Activated CD4-positive, alpha-beta T cell treated with anti-CD3 and anti-CD28 coated beads for 48 hours (primary cell): ENCODE measurements around the gene METTL13.

Experiments
- DNase-seq: peaks from one replicate; pipeline ENCODE4 v3.0.0-alpha.2; 2020

Gene METTL13, protein sequence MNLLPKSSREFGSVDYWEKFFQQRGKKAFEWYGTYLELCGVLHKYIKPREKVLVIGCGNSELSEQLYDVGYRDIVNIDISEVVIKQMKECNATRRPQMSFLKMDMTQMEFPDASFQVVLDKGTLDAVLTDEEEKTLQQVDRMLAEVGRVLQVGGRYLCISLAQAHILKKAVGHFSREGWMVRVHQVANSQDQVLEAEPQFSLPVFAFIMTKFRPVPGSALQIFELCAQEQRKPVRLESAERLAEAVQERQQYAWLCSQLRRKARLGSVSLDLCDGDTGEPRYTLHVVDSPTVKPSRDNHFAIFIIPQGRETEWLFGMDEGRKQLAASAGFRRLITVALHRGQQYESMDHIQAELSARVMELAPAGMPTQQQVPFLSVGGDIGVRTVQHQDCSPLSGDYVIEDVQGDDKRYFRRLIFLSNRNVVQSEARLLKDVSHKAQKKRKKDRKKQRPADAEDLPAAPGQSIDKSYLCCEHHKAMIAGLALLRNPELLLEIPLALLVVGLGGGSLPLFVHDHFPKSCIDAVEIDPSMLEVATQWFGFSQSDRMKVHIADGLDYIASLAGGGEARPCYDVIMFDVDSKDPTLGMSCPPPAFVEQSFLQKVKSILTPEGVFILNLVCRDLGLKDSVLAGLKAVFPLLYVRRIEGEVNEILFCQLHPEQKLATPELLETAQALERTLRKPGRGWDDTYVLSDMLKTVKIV

DNA sequence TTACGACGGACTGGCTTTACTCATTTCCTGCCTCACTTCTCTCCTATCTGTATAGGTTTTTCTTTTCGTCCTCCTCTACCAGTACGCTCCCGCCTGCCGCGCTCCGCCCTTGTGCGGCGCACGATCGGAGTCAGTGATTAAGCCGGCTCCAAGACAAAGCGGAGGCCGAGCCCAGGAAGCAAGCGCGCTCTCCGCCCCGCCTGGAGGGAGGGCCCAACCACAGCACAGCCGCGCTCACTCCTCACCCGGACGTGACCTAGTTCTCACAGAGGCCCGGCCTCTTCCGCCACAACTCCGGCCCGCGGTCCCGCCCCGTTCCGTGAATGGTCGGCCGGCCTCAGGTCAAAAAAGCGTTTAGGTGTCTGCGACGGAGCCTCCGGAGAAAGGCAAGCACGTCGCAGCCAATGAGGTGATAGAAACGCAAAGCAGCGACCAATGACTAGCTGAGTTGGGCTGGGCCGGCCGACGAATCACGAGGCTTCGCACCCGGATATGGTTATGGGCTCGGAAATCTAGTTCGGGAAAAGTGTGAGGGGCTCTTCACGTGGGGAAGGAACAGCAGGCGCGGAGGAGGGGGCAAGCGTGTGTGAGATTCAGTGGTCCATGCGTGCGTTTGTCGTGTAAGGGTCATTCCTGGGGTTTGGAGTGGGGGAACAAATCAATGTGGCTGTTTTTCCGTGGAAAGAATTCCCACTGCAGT is at the start of gene METTL13:
TSS of gene METTL13 (plus strand) at position 485 of the 700 bp plus-strand sequence. CDS start 308 bp downstream, outside the sequence.
- peak; percentile 99 for DNase-seq

DNA sequence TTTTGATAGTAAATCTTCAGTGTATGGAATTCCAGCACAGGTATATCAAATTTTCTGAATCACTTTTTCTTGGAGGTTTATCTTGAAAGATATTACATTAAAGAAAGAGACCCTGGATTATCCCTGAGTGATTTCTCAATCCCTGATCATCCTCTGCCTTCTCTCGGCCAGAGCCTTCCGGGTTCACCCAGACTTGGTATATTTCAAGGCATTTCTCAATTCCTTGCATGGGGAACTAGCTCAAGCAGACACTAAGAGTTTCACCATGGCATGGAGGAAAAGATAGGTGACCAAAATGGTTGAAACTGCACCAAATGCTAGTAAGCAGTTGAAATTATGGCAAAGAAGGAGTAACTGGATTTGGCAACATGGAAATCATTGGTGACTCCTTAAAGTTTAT is 45.3 kb upstream of the METTL13 start:
- DNase-seq = no peak

DNA sequence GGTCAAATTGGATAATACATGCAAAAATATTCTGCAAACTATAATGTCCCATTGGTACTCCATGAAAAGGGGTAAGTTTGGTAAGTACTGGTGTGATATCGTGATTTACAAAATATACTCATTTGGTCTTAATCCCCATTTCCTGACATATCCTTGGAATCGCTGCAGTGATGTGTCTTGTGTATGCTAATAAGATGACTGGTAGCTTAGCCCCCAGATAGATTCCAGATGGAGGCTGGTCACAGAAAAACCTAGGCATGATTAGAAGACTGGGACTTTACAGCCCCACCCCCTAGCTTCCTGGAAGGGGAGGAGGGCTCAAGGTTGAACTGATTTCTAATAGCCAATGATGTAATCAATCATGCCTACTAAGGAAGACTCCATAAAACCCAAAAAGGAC is 42.5 kb upstream of the METTL13 start:
- no peak for DNase-seq

DNA sequence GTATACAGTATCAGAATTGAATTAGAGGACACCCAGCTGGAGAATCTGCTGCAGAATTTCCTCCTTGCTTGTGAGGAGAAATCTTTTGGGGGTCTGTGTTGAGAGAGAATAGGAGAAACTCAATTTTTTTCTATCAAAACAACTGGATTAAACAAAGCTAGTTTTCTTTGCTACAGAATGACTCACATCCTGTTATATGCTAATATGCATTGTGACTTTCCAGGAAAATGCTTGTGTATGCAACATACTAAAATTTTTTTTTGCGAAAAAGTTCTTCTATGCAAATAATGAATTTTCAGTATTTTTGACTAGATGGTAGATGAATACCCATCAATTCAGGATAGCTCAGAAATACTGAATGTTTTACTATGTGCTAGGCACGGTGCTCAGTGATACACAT is 41.8 kb upstream of the METTL13 start:
- no peak for DNase-seq

DNA sequence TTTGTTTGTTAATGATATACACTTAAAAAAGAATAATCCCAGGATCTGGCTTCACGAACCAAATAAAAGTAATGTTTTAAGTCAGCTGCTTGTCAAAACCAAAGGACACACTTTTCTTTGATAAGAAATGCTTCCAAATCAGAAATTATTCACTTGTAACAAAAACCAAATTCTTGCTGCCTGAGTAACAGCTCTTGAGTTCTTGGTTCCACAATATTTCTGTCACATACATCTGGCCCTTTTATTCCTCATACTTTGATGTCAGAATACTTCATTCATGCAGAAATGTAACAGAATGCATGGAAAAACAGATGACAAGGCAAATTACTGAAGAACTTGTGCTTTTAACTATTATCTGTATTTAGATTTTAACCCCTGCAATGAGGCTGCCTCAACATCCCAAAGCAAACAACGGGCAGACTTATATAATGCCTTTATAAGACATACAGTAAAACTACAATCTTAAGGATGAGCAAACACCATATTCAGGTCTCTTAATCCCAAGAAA is 41.0 kb upstream of the METTL13 start:
- DNase-seq = no peak

DNA sequence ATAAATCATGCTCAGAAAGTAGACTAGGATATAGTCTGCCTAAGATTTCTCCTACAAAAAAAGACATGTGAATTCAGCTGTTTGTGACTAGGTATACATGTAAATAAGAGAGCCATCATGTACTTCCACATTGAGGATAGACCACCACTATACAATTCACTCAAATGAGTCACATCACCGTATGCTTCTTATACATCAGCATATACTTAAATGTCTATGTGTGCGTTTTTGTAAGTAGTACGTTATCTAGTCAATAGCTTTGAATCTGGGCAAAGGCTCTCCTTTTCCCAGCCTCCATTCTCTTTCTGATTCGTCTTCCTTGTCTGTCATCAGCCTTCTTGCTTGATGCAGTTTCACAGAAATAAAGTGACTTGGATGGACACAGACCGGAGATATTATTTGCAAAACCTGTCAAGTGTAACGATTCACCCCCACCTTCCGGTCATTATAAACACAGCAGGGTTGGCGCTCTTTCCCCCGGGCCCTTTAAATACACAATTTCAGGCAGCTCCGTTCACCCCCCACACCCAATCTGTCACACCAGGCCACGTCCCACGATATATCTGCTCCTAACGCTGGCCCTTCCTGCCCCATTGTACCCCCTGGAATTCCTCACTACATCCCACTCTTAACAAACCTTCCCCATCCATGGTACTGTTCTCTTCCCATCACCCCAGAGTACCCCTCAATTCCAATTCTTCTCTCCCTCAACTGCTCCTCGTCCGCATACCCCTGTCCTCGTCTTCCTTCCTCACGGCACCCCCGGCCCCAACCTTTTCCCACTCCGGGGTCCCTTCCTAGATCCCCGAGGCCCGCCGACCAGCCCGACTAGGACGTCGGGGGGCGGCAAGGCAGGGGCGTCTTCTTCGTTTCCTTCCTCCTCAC is 40.2 kb upstream of the METTL13 start:
- DNase-seq = peak; percentile 61

DNA sequence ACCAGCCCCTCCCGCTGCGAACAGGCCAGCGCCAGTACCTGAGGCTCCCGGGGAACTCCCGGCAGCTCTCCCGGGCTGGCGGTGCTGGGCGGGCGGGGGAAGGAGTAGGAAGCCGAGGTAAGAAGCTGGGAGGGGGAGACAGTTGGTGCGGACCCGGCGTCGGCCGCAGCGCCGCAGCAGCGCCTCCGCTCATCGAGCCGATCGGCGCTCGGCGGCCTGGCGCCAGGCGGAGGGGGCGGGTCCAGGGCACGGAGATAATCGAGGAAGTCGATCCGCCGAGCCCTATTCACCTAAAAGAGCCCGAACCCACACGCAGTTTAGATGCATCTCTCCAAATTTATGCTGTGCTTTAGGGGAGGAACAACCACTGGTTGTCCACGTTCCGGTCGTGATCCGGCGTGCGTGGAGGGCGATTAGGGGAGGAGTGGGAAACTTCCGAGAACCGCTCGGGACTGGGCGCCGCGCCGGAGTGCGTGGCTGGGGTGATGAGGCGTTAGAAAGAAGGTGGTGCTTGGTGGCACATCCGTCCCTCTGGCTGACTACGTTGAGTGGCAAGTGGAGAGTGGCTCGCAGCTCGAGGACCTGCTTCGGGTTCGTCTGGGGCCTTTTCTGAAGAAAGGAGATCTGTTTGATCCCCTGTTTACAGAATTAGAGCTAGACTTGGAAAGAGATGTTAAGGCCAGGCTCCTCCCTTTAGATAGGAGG is 39.4 kb upstream of the METTL13 start, which contains the start of gene VAMP4:
TSS of gene VAMP4 (minus strand) at position 194 of the 705 bp plus-strand sequence. CDS start 3,651 bp downstream, outside the sequence.
- DNase-seq = peak; percentile 91

DNA sequence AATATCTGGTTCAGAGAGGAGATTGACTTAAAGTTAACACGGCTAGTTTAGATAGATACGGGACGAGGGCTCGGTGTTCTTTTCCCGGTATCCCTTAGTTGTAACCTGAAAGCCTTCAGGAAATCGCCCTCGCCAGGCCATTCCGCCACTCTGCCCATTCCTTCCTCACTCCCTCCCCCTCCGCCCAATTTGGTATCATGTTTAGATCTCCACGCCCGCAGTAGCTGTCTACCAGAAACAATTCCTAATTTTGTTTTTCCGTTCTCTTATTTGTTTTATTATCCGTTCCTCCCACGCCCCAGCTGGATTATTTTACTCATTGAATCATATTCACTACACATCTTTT is 38.9 kb upstream of the METTL13 start:
- peak; percentile 29 for DNase-seq

DNA sequence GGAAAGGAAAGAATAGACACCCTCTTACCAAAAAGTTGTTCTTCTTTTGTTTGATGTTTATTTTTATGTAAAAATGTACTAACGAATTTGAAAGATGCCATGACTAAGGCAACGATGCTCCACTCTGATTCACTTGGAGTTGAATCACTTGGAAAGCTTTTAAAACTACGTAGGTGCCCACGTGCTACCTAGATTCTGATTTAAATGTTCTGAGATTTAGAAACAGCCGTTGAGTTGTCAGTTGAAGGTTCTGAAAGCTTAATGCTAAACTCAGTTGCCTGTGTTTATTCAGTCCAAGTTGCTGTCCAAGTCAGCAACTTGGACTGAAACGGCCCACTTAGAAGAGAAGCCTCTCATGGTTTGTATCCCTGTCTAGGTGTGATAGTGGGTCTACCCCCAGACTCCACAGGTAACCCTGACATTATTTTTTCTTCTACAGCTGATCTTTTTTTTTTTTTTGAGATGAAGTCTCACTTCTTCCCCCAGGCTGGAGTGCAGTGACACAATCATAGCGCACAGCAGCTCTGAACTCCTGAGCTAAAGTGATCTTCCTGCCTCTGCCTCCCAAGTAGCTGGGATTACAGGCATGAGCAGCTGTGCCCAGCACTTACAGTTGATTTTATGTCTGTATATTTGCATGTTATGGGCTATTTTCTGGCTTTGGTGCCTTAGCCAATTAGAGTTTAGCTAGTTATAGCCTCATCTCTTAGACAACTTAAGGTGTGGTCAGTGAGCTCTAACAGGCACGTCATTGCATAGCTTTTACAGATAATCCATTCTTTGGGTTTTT is 38.2 kb upstream of the METTL13 start:
- DNase-seq = peak; percentile 25

DNA sequence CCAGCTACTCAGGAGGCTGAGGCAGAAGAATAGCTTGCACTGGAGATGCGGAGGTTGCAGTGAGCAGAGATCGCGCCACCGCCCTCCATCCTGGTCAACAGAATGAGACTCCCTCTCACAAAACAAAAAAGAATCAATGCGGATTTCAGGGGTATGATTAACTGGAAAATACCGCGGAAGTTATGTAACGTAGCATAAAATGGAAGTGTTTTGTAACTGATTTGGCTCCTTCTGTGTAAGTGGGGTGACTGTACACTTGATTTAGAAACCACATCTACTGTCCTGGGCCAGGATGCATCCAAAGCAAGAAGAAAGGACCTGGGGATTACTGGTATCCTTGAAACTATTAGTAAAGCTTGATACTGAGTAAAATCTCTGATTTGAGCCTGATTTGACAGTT is 36.5 kb upstream of the METTL13 start:
- no peak for DNase-seq

DNA sequence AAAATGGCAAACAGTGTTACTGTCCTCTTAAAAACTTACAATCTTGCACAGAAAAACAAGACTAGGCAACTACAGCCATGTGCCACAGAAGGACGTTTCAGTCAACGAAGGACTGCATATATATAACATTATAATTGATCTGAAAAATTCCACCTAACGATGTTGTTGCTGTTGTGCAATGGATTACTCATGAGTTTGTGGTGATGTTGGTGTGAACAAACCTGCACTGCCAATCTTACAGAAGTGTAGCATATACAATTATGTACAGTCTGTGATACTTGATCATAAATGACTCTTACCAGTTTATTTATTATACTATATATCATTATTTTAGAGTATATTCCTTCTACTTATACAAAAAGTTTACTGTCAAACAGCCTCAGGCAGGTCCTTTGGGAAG is 32.8 kb upstream of the METTL13 start:
- DNase-seq = no peak

DNA sequence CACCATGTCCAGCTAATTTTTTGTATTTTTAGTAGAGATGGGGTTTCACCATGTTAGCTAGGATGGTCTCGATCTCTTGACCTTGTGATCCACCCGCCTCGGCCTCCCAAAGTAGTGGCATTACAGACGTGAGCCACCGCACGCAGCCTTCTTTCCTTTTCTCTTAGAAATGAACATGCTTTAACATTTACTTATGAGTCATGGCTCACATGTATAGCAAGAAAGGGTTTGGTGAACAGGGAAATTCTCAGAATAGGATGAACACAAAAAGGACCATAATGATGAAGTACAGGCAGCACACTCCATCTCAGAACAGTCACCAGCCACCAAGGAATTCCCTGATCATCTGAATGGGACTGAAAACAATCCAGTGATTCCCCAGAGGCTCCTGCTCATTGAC is 30.2 kb upstream of the METTL13 start:
- DNase-seq = peak; percentile 9

DNA sequence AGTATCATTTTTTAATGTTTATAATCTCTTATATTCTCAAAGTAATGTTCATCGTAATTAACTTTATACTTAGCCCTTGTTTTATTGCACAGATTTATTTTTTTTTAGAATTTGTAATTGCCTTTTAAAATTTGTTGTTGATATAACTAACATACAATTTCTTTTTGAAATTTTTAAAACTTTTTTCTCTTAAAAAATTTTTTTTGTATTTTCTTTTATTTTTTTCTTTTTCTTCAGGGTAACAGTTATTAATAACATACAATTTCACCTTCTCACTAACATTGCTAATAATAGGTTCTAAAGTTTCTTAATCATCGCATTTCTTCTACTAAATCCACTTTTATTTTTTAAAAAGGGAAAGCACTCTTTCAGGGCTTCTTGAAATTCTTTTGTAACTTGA is 28.3 kb upstream of the METTL13 start:
- no peak for DNase-seq

DNA sequence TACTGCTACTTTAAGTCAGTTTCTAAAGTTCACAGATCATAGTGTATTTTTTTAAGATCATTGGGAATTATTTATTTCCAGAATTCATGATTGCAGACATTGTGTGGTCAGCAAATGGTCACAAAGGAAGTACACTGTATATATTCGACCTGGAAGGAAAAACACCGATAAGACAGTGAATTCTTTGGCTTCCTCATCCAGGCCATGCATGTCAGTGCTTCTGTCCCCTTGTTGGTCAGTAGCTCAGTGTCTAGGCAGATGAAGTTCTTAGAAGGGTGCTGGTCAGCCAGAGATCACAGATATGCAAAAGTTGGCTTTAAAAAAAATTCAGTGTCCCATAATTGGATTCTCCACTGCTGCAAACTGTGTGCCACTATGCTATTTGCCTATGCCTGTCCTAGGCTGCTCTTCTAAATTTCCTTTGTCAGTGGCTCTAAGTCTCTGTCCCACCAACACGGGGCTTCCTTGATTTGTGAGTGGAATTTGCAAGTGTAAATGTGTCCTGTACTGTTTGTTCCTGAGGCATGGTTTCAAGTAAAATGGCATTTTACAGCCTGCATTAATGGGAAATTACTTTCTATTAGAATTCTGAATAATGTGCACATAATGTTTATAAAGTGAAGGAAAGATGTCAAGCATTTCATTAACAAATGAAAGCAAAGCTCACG is 27.6 kb upstream of the METTL13 start:
- no peak for DNase-seq

DNA sequence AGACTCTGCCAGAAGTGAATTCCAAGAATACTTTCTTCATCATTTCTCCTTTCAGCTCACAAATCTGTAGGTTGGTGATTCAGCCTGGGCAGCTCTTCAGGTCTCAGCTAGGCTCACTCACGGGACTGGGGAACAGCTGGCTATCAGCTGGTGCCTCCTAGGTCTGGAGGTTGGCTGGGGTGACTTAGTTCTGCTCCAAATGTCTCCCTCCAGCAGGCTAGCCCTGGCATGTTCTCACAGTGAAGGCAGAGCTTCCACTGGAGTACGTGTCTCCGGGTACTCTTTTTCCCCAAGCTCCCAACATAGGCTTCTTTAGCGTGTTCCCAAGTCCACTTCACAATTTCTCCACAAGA is 27.1 kb upstream of the METTL13 start:
- DNase-seq = no peak

DNA sequence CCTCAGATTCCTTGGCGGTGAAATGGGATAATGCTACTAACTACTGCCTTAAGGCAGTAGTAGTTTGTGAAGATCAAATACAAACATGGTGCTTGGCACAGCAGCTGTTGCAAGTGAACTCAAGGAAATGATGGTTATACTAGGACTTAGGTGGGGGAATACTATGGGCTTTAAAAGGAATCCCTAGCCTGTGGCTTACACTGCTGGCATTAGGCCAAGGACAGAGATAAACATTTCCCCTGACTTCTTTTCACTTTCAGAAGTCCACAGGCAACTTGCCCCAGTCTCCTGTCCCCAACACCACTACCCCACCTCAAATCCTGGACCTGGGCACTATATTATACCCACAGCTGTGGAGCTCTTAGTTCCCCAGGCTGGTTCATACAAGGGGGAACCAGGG is 26.5 kb upstream of the METTL13 start:
- no peak for DNase-seq

DNA sequence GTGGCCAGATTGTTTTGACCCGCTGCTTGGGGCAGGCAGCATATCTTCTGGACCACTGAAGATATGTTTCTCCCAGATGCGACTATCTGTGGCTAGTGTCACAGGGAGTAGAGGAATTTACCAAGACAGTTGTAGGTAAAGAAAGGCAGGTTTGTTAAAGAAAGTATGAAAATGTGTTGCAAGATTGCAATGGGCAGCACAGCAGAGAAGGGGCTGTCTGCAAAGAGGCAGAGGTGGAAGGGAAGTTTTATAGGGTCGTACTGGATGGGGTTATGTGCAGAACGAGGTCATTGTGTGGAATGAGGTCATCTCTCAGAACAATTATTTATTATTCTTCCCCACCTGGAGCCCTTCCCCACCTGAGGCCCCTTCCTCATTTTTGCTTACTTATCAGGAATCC is 24.6 kb upstream of the METTL13 start:
- DNase-seq = no peak

DNA sequence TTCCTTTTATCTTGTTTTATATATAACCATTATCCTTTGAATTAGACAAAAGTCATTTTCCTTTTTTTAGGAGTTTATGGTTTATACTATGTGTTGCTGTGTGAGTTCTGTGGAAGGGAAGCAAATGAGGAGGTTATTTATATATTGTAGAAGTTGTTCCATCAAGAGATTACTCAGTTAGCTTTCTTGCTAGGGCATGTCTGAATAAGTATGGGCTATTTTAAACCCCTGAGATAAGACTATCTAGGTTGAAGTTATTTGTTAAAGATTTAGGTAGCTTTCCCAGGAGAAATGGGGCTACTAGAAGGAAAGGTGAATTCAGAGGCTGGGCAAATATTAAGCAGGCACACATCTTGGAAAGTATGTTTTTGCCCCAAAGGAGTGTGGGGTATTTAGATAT is 23.4 kb upstream of the METTL13 start:
- no peak for DNase-seq

DNA sequence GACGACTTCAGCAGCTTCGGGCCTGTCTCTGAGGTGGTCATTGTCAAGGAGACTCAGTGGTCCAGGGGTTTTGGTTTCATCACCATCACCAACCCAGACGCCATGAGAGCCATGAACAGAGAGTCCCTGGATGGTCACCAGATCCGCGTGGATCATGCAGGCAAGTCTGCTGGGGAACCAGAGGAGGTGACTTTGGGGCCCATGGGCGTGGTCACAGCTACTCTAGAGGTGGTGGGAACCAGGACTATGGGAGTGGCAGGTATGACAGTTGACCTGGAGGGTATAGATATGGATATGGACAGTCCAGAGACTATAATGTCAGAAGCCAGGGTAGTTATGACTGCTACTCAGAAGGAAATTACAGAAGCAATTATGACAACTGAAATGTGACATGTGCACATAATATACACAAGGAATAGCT is 19.3 kb upstream of the METTL13 start:
- no peak for DNase-seq

DNA sequence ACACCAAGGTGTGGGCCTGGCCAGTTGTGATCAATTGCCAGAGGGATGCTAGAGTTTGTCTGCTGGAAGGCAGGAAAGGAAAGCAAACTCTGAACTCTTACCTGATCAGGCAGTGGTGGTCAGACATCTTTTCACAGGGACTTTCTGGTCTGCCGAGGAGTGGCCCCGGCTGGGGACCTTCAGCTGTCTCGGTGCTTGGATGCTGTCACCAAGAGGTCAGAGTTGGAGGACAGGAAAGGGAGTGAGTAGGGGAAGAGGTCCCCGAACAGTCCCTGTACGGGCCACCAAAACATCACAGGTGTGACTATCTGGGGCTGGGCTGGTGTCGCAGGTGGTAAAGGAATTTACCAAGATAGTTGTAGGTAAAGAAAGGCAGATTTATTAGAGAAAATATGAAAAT is 17.7 kb upstream of the METTL13 start:
- no peak for DNase-seq

DNA sequence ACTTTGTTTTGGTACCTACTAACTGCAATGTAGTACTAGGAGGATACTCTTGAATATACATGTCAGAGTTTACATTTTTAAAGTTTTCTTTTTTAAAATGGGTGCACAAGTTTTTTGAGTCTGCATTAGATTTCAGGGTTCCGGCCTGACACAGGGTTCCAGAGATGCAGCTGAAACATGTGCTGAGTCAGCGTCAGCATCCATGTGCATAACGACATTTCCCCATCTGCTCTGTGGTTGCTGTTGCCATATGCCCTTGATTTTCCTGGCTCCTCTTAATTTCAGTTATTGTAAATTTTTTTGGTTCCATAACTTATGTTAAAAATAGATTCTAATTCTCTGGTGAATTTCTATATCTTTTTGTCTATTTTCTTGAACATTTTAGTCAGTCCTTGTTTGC is 12.3 kb upstream of the METTL13 start:
- DNase-seq = no peak
